ENCODE data around the gene PRDM16. TPM values are rescaled to one million over a fixed set of nuclear protein-coding genes. Genes with fewer than 3 reads are reported as not detected.

Gene PRDM16
- total and polyA plus RNA-seq, 2 of the 13 experiments (the other 11 are each of a cell fraction or from before 2014, with no cell fraction given) = 0.15 to 0.81 TPM

- POLR2A ChIA-PET = interaction anchor here (2.8 kb wide), 1 partner anchor 25 kb away, joined by 9 read pairs; no protein-coding TSS in a partner anchor
- H3K4me1 ChIP-seq (ENCODE audit: insufficient read depth, low read length) = peaks cover 42% of the 10 kb centered on the region
- no peaks in the 10 kb centered on the region for H4K20me1 ChIP-seq (ENCODE audit: insufficient read depth, low read length)
- CTCF ChIA-PET (ENCODE audit: low intra/inter-chr PET ratio, low total read pairs) = no interaction called here
- no TSS peak for BruUV-seq (replicated peaks)
- no peak overlapping the region for H3K4me3 ChIP-seq (replicated peaks in 1 of 3; ENCODE audit: insufficient read depth in 1 of 3, low read depth in 2 of 3, low read length in 3 of 3)
- H3K36me3 ChIP-seq (replicated peaks in 1 of 2; ENCODE audit: control insufficient read depth in 1 of 2, insufficient read depth in 2 of 2, low read length in 2 of 2) = no peaks in the 10 kb centered on the region
- no peak overlapping the region for H3K4me2 ChIP-seq (ENCODE audit: low read depth, low read length)
- no peaks in the 10 kb centered on the region for H3K9me3 ChIP-seq (ENCODE audit: low read length)
- no peak overlapping the region for H3K9ac ChIP-seq (ENCODE audit: insufficient read depth, low read depth, low read length)
- intact Hi-C loops (cut with micrococcal nuclease; ENCODE audit: unreplicated experiment) = no loop called here
- FAIRE-seq = no peak
- TF ChIP-seq, protein P1, sequence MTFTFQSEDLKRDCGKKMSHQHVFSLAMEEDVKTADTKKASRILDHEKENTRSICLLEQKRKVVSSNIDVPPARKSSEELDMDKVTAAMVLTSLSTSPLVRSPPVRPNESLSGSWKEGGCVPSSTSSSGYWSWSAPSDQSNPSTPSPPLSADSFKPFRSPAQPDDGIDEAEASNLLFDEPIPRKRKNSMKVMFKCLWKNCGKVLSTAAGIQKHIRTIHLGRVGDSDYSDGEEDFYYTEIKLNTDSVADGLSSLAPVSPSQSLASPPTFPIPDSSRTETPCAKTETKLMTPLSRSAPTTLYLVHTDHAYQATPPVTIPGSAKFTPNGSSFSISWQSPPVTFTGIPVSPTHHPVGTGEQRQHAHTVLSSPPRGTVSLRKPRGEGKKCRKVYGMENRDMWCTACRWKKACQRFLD (CRISPR knock-in tag; IDR thresholded peaks at IDR 0.05; ENCODE audit: borderline replicate concordance) = no peak
- in situ Hi-C loops (cut with HindIII; ENCODE audit: extremely low pct_ligation_motif_present, low pct_unique_long_range_greater_than_20kb) = no loop called here
- 78% methylated on average over 37 of the region's 38 CpGs for WGBS (ENCODE audit: low lambda C conversion rate)
- H3K79me2 ChIP-seq (ENCODE audit: insufficient read depth, low read length) = no peaks in the 10 kb centered on the region
- no peak overlapping the region for H2AFZ ChIP-seq (ENCODE audit: low read length)
- no peaks in the 10 kb centered on the region; a peak in 2 of 5 replicates for H3K27me3 ChIP-seq (ENCODE audit: control insufficient read depth in 1 of 2, insufficient read depth in 2 of 2, low read length in 2 of 2)
- no peak overlapping the region for H3K27ac ChIP-seq (ENCODE audit: extremely low read length, insufficient read depth, low read length)
- ATAC-seq = no peak
- no peak for DNase-seq (ENCODE audit: low spot score)
Observed at GRCh38 chr1:3194760-3195479, 125.9 kb downstream of the PRDM16 start.

DNA sequence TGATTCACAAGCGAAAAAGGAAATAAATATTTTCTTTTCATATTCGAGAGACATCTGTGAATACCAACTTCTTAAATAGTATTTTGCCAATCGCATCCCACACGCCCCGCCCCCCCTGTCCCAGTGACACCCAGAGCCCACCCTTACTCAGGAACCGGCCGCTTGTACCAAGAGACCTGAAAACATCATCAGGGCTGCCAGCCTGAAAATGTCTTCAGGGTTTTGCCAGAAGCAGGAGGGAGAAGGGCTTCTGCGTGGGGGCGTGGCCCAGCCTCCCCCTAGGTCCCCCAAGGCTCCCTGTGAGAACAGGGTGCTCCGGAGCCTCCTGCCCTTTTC is 126.4 kb downstream of the PRDM16 start:
- Histone ChIP-seq H3K9me3 (ENCODE audit: low read length) (no peaks in the 10 kb centered on the region), H3K4me3 (replicated peaks in 1 of 3; ENCODE audit: insufficient read depth in 1 of 3, low read depth in 2 of 3, low read length in 3 of 3) (no peak overlapping the region), H3K9ac (ENCODE audit: insufficient read depth, low read depth, low read length) (no peak overlapping the region), H3K79me2 (ENCODE audit: insufficient read depth, low read length) (no peaks in the 10 kb centered on the region), H4K20me1 (ENCODE audit: insufficient read depth, low read length) (no peaks in the 10 kb centered on the region), H3K36me3 (replicated peaks in 1 of 2; ENCODE audit: control insufficient read depth in 1 of 2, insufficient read depth in 2 of 2, low read length in 2 of 2) (no peaks in the 10 kb centered on the region), H3K4me2 (ENCODE audit: low read depth, low read length) (no peak overlapping the region), H3K27ac (ENCODE audit: extremely low read length, insufficient read depth, low read length) (no peak overlapping the region), H3K4me1 (ENCODE audit: insufficient read depth, low read length) (peaks cover 42% of the 10 kb centered on the region), H2AFZ (ENCODE audit: low read length) (no peak overlapping the region), H3K27me3 (ENCODE audit: control insufficient read depth in 1 of 2, insufficient read depth in 2 of 2, low read length in 2 of 2) (no peaks in the 10 kb centered on the region; a peak in 2 of 5 replicates)
- in situ Hi-C loops (cut with HindIII; ENCODE audit: extremely low pct_ligation_motif_present, low pct_unique_long_range_greater_than_20kb) (no loop called here), intact Hi-C loops (cut with micrococcal nuclease; ENCODE audit: unreplicated experiment) (no loop called here)
- POLR2A ChIA-PET = no interaction called here
- CTCF ChIA-PET (ENCODE audit: low intra/inter-chr PET ratio, low total read pairs) = no interaction called here
- no peak for DNase-seq (ENCODE audit: low spot score)
- 76% methylated on average over 10 of the region's 10 CpGs for WGBS (ENCODE audit: low lambda C conversion rate)
- FAIRE-seq = no peak
- no TSS peak for BruUV-seq (replicated peaks)
- no peak for ATAC-seq
- TF ChIP-seq SMAD1 (CRISPR knock-in tag; IDR thresholded peaks at IDR 0.05; ENCODE audit: borderline replicate concordance, low read depth) (no peak), REST (IDR thresholded peaks at IDR 0.05; ENCODE audit: borderline replicate concordance in 1 of 2, low read depth in 1 of 2, low read length in 2 of 2) (no peak), TSC22D2 (CRISPR knock-in tag; IDR thresholded peaks at IDR 0.05; ENCODE audit: borderline replicate concordance) (no peak), ZNF878 (CRISPR knock-in tag; IDR thresholded peaks at IDR 0.05) (no peak), FOXC1 (CRISPR knock-in tag; IDR thresholded peaks at IDR 0.05; ENCODE audit: borderline replicate concordance) (no peak), ZBTB2 (CRISPR knock-in tag; IDR thresholded peaks at IDR 0.05; ENCODE audit: low read depth) (no peak)
- TF ChIP-seq, protein P2, sequence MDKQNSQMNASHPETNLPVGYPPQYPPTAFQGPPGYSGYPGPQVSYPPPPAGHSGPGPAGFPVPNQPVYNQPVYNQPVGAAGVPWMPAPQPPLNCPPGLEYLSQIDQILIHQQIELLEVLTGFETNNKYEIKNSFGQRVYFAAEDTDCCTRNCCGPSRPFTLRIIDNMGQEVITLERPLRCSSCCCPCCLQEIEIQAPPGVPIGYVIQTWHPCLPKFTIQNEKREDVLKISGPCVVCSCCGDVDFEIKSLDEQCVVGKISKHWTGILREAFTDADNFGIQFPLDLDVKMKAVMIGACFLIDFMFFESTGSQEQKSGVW (CRISPR knock-in tag; IDR thresholded peaks at IDR 0.05; ENCODE audit: borderline replicate concordance) = no peak
